Kidney tubule cell (primary cell): ENCODE data around the gene ZNF273.

Experiments used
- DNase-seq: peaks from one replicate; pipeline ENCODE4 v3.0.0-alpha.2; 2018; ENCODE audit warnings: low spot score

ZNF273 gene

DNA sequence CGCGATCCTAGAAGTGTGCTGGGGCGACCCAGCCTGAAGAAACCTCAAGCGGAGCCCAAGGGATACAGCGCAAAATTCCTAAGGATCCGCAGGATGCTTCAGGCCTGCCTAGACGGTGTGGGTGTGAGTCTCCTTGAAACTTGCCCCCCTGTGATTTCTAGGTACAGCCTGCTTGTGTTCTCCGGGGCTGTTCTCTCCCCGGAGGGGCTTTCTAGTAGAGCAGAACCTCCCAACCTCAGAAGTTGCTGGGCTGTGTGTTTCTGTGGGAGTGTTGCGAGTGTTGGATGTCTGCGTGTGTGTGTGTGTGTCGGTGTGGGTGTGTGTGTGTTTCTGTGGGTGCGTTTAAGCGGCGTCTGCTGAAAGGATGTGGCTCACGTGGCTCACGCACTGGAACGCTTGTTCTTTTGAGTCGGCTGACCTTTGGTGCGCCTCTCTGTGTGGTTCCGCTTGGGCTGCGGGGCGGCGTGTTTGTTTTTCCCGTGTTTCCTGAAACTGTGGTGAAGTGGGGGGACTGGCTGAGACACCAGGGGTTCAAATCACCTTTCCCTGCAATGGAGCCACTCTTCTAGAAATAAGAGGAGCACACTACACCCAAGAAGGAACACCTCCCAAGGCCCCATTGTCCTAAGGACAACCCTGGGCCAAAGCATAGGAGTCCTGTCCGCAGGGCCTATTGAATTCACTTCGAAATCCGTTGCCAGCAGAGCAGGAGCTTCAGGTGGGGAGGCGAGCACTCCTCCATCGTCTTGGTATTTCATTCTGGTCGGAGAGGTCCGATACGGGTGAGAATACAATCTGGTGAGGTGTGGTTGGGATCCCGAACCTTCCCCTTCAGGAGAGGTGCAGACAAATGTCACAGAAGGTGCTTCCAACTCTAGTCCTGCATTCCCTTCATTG lies 25.1 kb upstream of the ZNF273 start:
- no peak for DNase-seq

GRCh38 chr7:64878684-64879083 lies 24.4 kb upstream of the ZNF273 start:
- peak; percentile 6 for DNase-seq

- peak; percentile 21 for DNase-seq
Measured at GRCh38 chr7:64879086-64879730, 23.9 kb upstream of the ZNF273 start.

DNA sequence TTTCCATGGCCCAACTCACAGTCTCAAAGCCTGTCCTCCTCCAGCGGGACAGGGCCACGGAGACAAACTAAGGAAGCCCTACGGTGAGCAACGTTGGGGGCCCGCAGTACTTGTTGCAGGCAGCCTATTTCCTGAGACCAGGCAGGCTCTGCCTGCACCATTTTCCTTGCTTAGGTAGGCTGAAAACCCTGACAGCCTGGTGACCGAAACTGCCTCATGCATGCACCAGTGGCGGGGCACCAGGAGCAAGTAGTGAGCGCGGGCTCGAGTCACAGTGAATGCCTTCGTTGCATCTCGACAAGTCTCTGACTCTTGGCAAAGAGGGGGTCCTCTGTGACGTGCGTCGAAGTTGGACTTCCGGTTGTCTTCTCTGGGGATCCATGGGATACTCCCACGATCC lies 23.3 kb upstream of the ZNF273 start:
- no peak for DNase-seq

DNA sequence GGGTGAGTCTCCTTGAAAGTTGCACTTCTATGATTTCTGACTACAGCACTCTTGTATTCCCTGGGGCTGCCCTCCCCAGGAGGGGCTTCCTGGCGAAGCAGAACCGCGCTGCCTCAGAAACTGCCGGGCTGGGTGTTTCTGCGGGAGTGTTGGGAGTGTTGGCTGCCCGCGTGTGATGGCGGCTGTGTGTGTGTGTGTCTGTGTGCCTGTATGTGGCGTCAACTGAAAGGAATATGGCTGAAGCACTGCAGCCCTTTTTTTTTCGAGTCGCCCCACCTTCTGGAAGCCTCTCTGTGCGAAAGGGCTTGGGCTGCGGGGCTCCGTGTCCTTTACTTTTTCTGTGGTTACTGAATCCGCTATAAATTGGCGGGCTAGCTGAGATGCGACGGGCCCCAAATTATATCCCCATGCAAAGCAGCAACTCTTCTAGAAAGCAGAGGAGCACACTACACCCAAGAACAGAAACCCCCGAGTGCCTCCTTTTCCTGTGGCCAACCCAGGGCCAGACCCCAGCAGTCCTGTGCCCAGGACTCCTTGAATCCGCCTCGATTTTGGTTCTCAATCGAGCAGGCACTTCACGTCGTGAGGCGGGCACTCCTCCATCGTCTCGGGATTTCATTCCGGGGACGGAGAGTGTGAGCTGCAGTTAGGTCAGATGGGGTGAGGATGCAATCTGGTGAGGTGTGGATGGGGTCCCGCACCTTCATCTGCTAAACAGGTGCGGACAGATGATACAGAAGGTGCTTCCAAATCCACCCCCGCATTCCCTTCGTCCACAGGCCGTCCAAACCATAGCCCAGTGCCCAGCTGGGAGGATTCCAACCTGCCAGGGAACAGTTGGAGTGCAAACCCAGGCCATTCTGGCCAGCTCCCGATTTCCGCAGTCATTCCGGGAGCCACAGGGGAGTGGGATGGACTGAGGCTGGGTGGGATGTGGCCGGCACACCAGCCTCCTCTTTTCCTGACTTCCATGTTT lies 22.5 kb upstream of the ZNF273 start:
- DNase-seq = no peak

DNA sequence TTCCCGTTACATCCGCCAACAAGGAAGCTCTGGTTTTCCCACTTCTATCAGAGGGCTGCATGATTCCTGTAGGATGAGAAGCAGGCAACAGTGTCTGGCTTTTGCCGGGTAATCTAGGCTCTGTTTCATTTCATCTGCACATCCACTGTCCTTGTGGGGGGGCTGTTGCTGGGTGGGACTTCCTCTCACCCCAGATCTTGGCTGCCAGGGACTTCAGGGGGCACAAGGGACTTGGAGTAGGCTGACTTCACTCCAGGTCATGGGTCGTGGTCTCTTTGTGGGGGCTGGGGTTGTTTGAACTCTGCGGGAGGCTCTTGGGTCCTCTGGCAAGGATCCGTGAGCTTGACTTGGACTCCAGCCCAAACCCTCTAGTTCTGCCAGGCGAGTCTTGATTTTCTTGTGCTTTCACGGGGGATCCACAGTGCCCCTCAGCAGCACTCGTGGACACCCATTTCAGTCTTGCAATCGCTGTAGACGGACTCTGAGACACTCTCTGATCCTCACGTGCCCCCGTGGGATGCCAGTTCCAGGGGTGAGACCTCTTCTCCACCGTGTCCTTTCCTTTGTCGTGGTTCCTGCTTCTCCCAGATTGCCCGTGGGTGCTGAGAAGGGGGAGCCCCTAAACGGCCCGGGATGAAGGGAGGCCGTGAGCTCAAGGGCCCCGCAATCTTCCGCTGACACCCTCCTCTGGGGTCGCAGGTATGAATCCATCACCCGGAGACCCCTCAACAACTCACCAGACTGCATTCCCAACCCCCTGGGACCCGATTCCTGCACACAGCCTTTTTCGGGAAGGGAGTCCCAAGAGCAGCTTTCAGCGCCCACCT lies 21.4 kb upstream of the ZNF273 start:
- DNase-seq = no peak

DNA sequence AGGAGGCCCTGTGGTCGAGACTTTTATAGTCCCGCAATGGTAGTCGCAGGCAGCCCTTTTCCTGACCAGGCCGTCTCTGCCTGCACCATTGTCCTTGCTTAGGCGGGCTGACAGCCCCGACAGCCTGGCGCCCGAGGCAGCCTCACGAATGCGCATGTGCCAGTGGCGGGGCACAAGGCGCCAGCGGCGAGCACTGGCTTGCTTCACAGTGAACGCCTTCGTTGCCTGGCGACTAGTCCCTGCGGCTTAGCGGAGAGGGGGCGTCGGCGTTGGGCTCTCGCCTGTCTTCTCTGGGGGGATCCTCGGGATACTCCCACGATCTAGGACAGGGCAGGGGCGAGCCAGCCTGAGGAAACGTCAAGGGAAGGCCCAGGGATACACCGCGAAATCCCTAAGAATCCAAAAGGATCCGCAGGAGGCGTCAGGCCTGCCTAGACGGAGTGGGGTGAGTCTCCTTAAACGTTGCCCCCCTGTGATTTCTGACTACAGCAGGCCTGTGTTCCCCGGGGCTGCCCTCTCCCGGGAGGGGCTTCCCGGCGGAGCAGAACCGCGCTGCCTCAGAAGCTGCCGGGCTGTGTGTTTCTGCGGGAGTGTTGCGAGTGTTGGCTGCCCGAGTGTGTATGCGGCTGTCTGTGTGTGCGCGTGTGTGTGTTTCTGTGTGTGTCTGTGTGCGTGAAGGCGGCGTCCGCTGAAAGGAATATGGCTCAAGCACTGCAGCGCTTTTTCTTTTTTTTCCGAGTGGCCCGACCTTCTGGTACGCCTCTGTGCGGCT lies 20.5 kb upstream of the ZNF273 start:
- DNase-seq = peak; percentile 42

- no peak for DNase-seq
Measured at GRCh38 chr7:64883113-64883905, 19.8 kb upstream of the ZNF273 start.

DNA sequence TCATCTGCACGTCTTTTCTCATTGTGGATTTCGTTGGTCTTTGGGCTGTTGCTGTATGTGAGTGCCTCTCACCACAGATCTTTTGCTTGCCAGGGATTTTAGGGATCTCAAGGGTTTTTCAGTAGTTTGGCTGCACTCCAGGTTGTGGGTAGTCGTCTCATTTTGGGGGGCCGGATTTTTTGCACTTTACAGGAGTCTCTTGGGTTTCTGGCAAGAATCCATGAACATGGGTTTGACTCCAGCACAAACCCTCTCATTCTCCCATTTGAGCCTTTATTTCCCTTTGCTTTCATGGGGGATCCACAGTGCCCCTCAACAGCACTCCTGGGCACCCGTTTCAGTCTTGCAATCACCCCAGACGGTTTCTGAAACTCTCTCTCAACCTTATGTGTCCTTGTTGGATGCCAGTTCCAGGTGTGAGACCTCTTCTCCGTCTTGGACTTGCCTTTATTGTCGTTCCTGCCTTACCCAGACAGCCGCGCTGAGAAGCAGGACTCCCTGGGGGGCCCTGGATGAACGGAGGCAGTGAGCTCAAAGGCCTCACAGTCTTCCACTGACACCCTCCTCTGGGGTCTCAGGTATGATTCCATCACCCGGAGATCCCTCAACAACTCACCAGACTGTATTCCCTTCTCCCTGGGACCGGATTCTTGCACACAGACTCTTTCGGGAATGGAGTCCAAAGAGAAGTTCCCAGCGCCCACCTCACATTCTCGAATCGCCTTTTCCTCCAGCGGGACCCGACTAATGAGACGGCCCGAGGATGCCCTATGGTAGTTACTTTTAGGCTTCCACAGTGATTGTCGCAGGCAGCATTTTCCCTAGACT lies 18.8 kb upstream of the ZNF273 start:
- no peak for DNase-seq

DNA sequence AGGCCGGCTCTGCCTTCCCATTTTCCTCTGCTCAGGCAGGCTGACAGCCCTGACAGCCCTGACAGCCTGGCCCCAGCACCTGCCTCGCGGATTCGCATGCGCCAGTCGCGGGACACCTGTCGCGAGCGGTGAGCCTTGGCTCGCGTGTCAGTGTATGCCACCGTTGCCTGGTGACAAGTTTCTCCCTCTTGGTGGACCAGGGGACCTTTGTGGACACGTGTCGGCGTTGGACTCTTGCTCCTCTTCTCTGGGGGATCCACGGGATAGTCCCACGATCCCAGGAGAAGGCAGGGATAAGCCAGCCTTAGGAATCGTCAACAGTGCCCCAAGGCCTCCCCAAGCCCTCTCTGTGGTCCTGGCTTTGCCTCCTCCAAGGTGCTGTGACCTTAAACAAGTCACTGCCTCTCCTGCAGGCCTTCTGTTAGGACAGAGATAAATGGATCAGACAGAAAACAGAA lies 18.1 kb upstream of the ZNF273 start:
- no peak for DNase-seq

GRCh38 chr7:64885520-64886240 lies 17.4 kb upstream of the ZNF273 start:
- DNase-seq = no peak

GRCh38 chr7:64886956-64887545 lies 16.0 kb upstream of the ZNF273 start:
- DNase-seq = no peak

DNA sequence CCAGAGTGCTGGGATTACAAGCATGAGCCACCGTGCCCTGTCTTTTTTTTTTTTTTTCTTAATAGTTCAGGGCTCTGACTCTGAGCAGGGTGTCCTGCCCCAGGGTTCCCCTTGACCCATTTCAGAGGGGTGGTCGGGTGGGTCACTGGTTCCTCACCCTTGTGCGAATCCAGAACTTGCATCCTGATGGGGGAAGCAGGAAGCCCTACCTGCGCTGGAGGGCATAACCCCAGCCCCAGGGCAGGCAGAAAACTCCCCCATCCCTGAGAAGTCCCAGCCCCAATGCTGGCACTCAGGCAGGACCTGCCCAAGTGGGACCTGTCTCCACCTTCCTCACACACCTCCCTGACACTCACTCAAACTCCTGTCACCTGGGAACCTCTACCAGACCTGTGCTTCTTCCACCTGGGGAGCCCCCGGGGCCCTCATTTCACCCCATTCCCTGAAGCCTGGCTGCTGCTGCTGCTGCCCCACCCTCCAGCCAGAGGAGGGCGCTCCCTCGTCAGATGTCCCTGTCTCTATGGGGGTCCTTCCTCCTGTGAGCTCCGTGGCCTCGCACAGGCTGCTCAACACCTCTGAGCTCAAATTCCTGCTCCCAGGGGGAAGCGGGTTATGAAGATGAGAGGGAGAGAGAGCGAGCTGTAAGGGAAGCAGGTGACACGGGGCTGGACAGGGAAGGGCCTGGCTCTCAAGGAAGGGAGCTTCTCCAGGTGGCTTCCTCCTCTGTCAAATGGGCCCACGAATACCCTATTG lies 15.1 kb upstream of the ZNF273 start:
- peak; percentile 26 for DNase-seq

DNA sequence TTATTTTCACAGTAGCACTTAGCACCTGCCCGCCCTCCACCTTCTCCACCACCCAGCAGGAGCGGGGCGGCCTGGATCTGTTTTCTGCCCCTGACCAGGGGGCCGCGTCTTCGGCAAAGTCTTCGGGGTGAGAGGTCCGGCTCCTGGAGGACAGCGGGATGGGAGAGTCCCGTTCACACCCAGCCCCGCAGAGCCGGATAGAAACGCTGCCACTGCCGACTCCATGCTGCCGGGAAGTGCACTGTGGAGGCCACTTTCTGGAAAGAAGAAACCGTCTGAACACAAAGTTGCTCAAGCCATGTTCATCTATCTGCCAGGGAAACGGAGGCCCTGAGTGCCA lies 14.5 kb upstream of the ZNF273 start:
- DNase-seq = no peak

- DNase-seq = peak; percentile 33
Measured at GRCh38 chr7:64888901-64889685, 14.0 kb upstream of the ZNF273 start.

GRCh38 chr7:64889686-64890162 lies 13.3 kb upstream of the ZNF273 start:
- DNase-seq = no peak
